RCC 7860 (cell line): Measurements from ENCODE around the gene ITGBL1.

Experiments
- DNase-seq: peaks from one replicate; pipeline ENCODE4 v3.0.0-alpha.2; 2015; ENCODE audit warnings: low spot score
- FAIRE-seq: peaks from 2 replicates; lab custom pipeline; 2012; peaks lifted over from hg19 to GRCh38; lab: Jason Lieb, UNC

Gene ITGBL1, protein sequence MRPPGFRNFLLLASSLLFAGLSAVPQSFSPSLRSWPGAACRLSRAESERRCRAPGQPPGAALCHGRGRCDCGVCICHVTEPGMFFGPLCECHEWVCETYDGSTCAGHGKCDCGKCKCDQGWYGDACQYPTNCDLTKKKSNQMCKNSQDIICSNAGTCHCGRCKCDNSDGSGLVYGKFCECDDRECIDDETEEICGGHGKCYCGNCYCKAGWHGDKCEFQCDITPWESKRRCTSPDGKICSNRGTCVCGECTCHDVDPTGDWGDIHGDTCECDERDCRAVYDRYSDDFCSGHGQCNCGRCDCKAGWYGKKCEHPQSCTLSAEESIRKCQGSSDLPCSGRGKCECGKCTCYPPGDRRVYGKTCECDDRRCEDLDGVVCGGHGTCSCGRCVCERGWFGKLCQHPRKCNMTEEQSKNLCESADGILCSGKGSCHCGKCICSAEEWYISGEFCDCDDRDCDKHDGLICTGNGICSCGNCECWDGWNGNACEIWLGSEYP

DNA sequence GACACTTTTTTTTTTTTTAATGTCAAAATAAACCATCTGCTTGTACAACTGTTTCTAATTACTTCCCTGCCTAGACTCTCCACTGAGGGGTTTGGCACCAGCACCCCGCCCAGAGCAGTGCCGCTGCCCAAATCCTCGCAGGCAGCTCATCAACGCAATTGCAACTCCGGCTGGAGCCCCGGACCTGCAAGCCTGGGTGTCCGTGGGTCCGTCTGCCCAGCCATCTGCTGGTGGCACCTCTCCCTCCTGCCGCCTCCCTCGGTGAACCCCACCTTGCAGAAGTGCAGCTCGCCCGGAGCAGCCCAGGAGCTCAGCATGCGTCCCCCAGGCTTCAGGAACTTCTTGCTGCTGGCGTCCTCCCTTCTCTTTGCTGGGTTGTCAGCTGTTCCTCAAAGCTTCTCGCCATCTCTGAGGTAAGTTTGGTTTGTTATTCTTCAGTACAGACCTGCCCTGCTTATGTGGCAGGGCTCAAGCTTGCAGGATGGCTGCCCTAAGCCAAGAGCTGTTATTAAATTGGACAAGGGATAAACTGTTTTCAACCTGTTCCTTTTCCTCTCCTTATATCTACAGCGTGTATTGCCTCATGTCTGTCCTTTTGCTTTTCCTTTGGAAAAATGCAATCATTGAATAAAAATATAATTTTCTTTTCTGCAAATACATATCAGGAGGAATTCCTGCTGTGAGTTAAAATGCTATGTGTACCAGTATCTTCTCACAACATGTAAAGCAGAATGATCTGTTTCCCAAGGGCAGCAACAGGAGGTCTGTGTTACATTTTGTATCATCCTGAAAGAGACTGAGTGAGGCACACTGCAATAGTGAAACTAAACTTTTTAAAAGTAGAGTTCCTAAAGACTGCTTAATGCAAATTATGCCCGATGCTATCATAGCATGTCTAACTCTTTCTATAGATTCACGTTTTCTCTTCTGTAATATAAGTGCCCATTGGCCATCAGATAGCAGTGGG lies at the start of gene ITGBL1:
Gene ITGBL1, plus strand, starts transcription at position 157 of the 967 bp plus-strand sequence. Its CDS starts 159 bp downstream, at position 316.
- FAIRE-seq: no peak
- DNase-seq: no peak

GRCh38 chr13:101406791-101407190 lies 45.7 kb upstream of the ITGBL1 start:
- DNase-seq: no peak
- no peak for FAIRE-seq

GRCh38 chr13:101408154-101408553 lies 44.3 kb upstream of the ITGBL1 start:
- FAIRE-seq: no peak
- DNase-seq: no peak

- DNase-seq: no peak
- FAIRE-seq: no peak
These were observed 43.4 kb upstream of the ITGBL1 start for GRCh38 chr13:101408992-101409656.

GRCh38 chr13:101412076-101412475 lies 40.4 kb upstream of the ITGBL1 start:
- no peak for FAIRE-seq

GRCh38 chr13:101415358-101416174 lies 36.9 kb upstream of the ITGBL1 start:
- FAIRE-seq (no peak), DNase-seq (no peak)

More at GRCh38 chr13:101412076-101412475, 40.4 kb upstream of the ITGBL1 start:
- no peak for DNase-seq

- FAIRE-seq: no peak
These were observed 36.1 kb upstream of the ITGBL1 start, which contains the start of gene NALCN for GRCh38 chr13:101416181-101417042. TSS of gene NALCN (minus strand) at chr13:101416508. CDS start at chr13:101399126, 17,382 bp downstream.

GRCh38 chr13:101417043-101417406 lies 35.5 kb upstream of the ITGBL1 start:
- DNase-seq: peak; percentile 42
- FAIRE-seq: no peak

More at GRCh38 chr13:101416181-101417042, 36.1 kb upstream of the ITGBL1 start, which contains the start of gene NALCN:
- DNase-seq: no peak

DNA sequence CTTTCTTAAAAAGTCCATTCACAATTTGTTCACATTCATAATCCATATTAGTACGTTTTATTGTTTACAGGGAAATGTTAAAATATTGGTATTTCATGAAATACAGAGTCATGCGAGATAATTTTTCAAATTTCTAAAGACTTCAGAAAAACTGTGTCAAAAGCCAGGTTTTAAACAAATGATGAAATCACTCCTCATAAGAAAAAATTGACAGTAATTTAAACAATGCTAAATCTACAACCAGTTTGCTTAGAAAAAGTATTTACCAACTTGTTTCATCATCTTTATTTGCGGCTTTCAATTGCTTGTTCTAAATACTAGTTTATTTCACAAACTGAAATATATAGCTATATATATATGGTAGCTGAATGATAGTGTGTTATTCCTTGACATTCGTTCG lies 35.0 kb upstream of the ITGBL1 start:
- FAIRE-seq (no peak), DNase-seq (no peak)

- FAIRE-seq: no peak
- DNase-seq: no peak
These were observed 28.6 kb upstream of the ITGBL1 start for GRCh38 chr13:101423872-101424271.

DNA sequence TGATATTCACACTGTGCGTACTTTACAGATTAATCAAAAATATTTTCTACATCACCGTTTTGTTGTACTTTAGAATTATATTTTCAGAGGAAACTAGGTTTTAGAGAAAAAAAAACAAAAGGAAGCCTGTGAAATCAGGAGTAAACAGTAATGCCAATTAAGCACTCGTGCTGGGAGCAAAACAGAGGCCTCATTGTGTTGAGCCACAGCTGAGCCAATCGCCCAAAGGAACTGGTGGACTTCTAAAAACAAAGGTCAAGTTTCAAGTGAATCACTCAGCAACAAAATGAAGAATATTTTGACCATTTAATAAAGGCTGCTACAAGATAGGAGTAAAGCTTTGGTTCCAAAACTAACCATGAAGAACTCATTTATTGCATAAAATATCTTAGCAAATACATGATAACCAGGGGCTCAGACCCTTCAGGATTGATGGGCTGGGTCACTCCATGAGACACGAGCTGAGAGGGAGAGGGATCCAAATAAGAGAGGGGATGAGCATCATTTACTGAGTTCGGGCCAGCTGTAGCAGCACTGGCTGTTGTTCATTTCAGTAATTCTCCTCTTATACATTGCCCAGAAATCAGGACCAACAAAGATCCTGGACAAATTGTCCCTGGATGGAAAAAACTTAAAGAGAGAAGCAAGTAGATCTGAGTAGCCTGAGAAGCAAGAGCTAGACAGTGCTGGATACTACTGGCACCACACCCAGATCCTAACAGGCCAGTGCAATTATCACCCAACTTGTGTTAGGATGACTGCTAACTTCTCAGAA lies 27.9 kb upstream of the ITGBL1 start:
- FAIRE-seq (no peak), DNase-seq (no peak)

- DNase-seq (no peak), FAIRE-seq (no peak)
These were observed 27.4 kb upstream of the ITGBL1 start for GRCh38 chr13:101425156-101425471.

DNA sequence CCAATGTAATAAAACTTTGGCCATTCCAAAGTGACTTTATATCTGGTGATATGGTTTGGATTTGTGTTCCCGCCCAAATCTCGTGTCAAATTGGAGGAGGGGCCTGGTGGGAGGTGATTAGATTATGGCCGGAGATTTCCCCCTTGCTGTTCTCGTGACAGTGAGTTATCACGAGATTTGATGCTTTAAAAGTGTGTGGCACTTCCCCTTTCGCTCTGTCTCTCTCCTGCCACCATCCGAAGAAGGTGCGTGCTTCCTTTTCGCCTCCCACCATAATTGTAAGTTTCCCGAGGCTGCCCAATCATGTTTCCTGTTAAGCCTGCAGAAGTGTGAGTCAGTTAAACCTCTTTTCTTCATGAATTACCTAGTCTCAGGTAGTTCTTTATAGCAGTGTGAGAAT lies 26.9 kb upstream of the ITGBL1 start:
- no peak for FAIRE-seq
- DNase-seq: no peak

DNA sequence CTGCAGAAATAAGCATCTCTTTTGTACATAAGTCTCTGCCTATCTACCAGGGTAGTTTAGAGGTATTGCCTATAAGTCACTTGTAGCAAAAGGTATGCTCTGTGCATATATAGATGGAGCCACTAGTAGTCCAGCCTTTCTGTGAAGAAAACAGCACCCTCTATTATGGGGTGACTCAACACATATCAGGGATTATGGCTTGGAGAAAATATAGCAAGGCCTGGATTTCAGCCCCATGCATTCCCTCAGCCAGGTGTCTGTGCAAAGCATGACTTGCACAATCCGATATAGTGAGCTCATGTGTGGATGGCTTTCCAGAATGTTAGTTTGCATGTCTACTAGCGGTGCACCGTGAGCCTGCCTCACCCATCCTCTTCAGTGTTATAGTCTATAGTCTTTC lies 22.7 kb upstream of the ITGBL1 start:
- FAIRE-seq: no peak
- no peak for DNase-seq

DNA sequence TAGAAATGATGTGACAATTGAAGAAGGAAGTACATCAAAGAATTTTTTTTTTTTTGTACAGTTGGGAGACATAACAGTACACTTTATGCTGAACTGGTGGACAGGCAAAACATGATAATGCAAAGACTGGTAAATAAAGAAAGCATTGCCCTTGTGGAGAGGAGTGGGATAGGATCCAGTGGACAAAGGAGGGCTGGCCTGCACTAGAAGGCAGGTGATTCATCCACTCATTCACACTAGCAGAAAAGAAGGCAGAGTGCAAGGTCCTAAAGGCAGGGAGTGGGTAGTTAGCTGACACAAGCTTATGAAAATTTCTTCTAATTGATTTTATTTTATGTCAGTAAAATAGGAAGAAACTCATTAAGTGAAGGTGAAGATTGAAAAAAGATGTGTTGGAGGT lies 18.6 kb upstream of the ITGBL1 start:
- DNase-seq: no peak
- FAIRE-seq: no peak

DNA sequence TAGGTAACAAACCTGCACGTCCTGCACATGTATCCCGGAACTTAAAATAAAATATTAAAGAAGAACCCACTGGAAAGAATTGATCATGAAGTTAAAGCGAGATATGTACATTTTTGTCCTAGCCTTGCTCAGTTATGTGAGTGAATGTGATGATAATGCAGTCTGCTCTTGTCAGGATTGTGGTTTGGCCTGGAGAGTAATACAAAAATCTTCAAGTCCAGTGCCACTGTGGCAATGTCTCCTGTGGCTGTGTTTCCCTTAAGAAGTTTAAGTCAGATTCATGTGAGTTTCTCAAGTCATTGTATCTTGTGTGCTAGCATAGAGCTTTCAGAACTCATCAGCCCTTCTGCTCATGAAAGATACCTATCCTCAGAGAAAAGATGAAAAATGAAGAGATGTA lies 18.0 kb upstream of the ITGBL1 start:
- DNase-seq (no peak), FAIRE-seq (no peak)

DNA sequence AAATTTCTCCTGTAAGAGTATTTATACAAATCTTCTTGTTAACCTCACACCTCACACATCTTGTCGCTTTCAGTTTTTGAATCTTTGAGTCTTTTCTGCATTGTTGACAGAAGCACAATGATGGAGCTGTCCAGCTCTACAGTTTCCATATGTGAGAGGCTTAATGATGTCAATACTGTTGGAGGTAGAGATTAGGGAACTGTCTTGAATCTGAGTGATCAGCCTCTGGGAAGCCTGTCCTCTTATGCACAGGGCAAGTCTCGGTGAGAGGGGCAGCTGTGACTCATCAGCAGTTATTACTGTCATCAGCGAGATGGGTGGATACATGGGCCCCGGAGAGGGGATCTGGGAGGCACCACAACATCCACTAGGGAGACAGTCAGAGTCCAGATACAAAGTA lies 4.6 kb upstream of the ITGBL1 start:
- FAIRE-seq: no peak

More for the DNA sequence above, 4.6 kb upstream of the ITGBL1 start:
- peak; percentile 14 for DNase-seq
